ENCODE data around the gene SH3RF1.

Gene SH3RF1

DNA sequence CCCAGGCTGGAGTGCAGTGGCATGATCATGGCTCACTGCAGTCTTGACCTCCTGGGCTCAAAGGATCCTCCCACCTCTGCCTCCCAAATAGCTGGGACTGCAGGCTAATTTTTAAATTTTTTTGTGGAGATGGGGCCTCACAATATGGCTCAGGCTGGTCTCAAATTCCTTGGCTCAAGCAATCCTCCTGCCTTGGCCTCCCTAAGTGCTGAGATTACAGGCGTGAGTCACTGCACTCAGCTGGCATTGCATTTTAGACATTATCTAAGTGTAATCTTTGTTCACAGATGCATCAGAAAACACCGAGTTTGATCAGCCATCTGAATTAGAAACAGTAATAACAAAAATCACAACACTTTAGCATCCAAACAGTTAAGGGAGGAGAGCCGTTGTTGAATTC is 207.3 kb downstream of the SH3RF1 start:
- ATAC-seq = no peak
- no peak for DNase-seq

DNA sequence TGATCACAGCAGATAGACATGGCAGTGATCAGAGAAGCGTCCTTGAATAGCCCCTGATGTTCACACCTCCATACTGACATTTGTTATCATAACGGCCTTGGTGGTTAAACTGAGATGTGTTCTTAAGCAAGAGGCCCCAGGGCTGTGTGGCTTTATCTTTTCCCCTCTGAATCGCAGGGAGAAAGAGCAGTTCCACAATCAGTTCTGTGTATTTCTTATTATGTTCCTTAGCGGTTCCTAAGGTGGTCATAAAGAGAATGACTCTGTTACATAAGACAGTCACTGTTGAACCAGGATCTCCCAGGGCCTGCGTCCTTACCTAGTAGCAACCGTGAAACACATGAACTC is 207.9 kb downstream of the SH3RF1 start:
- no peak for DNase-seq
- ATAC-seq = no peak

DNA sequence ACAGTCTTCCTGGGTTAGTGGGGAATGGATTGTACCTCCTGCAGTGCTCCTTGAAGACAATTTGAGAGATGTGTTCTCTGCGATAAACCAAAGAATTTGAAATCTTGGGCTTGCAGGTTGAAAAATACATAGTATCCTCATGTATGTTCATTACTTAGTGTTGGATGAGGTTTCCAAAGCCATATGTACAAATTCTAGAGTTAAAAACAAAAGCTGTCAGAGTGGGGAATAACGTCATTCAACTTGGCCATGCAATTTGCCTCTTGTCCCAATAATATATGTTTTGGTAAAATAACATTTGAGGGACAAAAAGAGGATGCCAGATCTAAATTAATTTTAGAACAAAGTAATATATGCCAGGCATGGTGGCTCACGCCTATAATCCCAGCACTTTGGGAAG is 209.4 kb downstream of the SH3RF1 start:
- DNase-seq (no peak), ATAC-seq (no peak)

GRCh38 chr4:169060391-169061091 is 210.2 kb downstream of the SH3RF1 start:
- DNase-seq = no peak
- ATAC-seq = no peak

- no peak for ATAC-seq
- no peak for DNase-seq
These were observed 211.2 kb downstream of the SH3RF1 start for GRCh38 chr4:169059306-169060211.

- DNase-seq (no peak), ATAC-seq (no peak)
These were observed 212.4 kb downstream of the SH3RF1 start for GRCh38 chr4:169058312-169058711.

DNA sequence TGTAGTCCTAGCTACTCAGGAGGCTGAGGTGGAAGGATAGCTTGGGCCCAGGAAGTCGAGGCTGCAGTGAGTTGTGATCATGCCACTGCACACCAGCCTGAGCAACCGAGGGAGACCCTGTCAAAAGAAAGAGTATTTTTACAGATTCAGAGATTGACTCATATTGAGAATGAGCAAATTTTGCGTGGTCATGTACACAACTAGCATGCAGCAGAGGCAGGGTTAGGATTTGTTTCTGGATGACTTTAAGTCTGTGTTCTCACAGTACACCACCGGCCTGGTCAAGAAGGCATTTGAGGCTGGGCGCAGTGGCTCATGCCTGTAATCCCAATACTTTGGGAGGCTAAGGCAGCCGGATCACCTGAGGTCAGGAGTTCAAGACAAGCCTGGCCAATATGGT is 215.9 kb downstream of the SH3RF1 start:
- DNase-seq (no peak), ATAC-seq (no peak)

DNA sequence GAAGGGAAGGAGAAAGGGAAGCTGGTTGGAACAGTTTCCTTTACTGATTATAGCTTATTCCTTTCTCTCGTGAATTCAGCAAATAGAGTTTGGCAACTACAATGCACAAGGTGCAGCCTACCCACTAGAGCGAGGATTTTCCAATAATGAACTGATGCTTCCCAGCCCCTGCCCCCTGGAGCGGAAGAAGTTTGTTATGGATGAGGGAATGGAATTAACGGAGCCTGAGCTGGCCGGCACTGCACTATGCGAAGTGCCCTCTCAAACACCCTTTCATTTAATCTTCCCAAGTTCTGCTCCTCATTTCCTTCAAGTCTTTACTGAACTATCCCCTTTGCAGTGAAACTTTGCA is 218.2 kb downstream of the SH3RF1 start:
- DNase-seq (no peak), ATAC-seq (no peak)

- ATAC-seq = no peak
- DNase-seq = no peak
These were observed 218.8 kb downstream of the SH3RF1 start for GRCh38 chr4:169051761-169052593.

DNA sequence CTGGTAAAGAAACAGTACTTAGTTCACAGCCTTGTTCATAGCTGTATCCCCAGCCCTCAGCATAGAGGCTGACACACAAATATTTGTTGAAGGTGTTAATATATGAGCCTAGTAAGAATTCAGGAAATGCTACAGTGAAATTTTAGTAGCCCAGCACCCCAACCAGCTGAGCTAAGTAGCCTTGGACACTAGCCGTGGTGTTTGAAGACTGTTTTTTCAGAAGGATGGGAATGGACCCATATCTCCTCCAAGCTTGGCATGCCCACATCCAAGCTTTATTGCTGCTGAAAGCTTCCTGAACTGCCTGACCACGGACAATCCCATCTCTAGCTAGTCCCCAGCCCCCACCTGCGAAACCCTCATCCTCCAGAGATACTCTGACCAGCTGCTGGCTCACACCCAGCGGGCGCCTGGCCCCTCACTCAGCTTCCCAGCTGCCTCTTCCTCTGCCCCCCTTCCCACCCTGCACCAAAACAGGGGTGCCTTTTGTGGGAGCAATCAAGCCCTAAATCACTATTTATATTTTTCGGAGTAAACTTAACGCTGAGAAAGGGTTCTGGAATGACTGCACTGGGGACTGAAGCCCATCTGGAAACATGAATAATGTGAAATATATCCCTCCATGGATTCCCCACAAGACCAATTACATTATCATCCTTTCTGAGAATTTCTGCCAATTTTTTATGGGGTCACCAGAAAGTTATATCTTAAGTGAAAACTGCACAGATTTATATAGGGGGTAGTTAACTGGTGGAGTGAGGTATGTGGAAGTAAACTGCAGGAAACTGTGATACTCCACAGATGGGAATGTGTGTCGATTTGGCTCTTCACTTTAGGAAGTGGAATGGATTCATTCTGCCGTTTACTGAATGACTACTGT is 219.6 kb downstream of the SH3RF1 start:
- no peak for DNase-seq
- no peak for ATAC-seq

GRCh38 chr4:169050284-169050683 is 220.5 kb downstream of the SH3RF1 start:
- DNase-seq = no peak
- no peak for ATAC-seq

- no peak for DNase-seq
- ATAC-seq = no peak
These were observed 221.8 kb downstream of the SH3RF1 start for GRCh38 chr4:169048868-169049414.

DNA sequence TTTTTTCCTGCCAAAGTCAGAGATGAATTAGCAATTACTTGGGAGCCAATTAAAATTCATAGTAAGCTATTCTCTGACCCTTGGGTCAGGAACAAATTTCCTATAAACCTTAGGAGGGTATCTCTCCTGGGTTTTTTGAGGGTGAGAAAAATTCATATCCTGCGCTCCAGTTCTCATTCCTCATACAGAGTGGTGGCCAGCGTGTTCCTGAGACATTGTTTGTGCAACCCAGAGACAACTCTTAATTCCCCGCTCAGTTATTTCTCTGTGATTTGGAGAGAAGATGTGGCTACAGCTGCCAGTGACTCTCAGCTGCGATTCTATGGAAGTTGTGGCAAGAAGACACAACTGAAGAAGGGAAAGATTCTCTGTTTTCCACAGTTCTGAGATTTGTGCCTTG is 222.8 kb downstream of the SH3RF1 start:
- DNase-seq (no peak), ATAC-seq (no peak)

- ATAC-seq (no peak), DNase-seq (no peak)
These were observed 224.7 kb downstream of the SH3RF1 start for GRCh38 chr4:169045862-169046584.

DNA sequence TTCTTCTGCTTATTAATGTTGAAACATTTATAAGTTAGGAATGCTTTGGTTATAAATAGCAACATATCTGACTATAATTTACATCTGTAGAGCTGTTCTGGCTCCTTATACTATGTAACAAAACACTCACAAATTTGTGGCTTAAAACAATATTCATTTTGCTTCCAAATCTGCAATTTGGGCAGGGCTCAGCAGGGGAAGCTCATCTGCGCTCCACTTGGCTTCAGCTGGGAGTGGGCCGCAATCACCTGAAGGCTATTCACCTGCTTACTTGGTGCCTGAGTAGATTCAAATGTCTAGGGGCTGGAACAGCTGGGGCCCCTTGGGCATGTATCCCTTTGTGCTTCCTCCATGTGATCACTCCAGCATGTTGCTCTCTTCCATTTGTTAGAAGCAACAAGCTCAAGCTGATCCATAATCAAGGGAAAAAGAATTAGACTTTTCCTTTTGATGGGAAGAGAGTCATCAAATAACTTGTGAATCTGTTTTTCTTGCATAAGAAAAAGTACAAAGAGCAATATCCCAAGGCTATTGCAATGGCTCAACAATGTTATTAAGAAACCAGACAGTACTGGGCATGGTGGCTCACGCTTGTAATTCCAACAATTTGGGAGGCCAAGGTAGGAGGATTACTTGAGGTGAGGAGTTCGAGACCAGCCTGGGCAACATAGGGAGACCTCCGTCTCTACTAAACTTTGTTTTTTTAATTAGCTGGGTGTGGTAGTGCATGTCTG is 225.9 kb downstream of the SH3RF1 start:
- no peak for ATAC-seq

More for the DNA sequence above, 225.9 kb downstream of the SH3RF1 start:
- no peak for DNase-seq

All from stimulated activated naive CD8-positive, alpha-beta T cell treated with anti-CD3 and anti-CD28 coated beads, Interleukin-15, Interleukin-2, amounts not matched to agents 100 U/mL and 50 U/mL, for 24 hours (primary cell).